Activated B cell treated with CpG ODN at 0.5 μM for 24 hours (primary cell): Measurements from ENCODE around the gene NSL1. TPM values are rescaled to one million over a fixed set of nuclear protein-coding genes. Genes with fewer than 3 reads are reported as not detected.

ENCODE experiments used
- ATAC-seq: fragments of 200-7000 bp; cut with Tn5 transposase; one replicate; pipeline ENCODE4 v1.10.0; 2021; ENCODE audit warnings: low read depth, mild to moderate bottlenecking, moderate library complexity
- CTCF ChIA-PET: fragments of 350-600 bp; sonication (Branson Sonifier 250); formaldehyde crosslinking; loops from one replicate; lab custom pipeline; 2021; ENCODE audit warnings: antibody characterized with exemption; lab: Charles Lee
- POLR2A ChIA-PET: fragments of 350-600 bp; sonication (Branson Sonifier 250); formaldehyde crosslinking; loops from one replicate; lab custom pipeline; 2021; ENCODE audit warnings: antibody characterized with exemption; lab: Charles Lee
- DNase-seq: peaks from one replicate; pipeline ENCODE4 v3.0.0; 2022
- H3K27ac Mint-ChIP-seq: one replicate; pipeline ENCODE4 v1.8.0; 2020; ENCODE audit warnings: mixed read lengths
- H3K27me3 Mint-ChIP-seq: one replicate; pipeline ENCODE4 v1.8.0; 2021; ENCODE audit warnings: mixed read lengths
- H3K36me3 Mint-ChIP-seq: one replicate; pipeline ENCODE4 v1.8.0; 2021; ENCODE audit warnings: low read depth, mixed read lengths
- H3K4me1 Mint-ChIP-seq: one replicate; pipeline ENCODE4 v1.8.0; 2021; ENCODE audit warnings: mixed read lengths
- H3K4me3 Mint-ChIP-seq: one replicate; pipeline ENCODE4 v1.8.0; 2020; ENCODE audit warnings: mild to moderate bottlenecking, mixed read lengths
- H3K9me3 Mint-ChIP-seq: one replicate; pipeline ENCODE4 v1.8.0; 2020; ENCODE audit warnings: mixed read lengths
- CTCF ChIP-seq: fragments of 200-600 bp; IDR thresholded peaks from one replicate; pipeline ENCODE4 v1.8.0; 2022; ENCODE audit warnings: antibody characterized with exemption, mild to moderate bottlenecking
- intact Hi-C: fragments of 100-400 bp; cut with micrococcal nuclease; formaldehyde crosslinking; loops from one replicate; pipeline ENCODE4 v1.15.1; 2024
- total RNA-seq: library from RNA; stranded (reverse); gene quantifications from 2 replicates; pipeline ENCODE4 v1.2.3, GENCODE V29; 2022

The NSL1 gene
- total RNA-seq, 1 donor from 2014 or later = 44.5 TPM

GRCh38 chr1:212701910-212702309 lies 89.7 kb downstream of the NSL1 start:
- Mint-ChIP-seq H3K9me3 (no peaks in the 10 kb centered on the region), H3K27ac (peak overlapping the region; percentile 86), H3K4me3 (peak overlapping the region; percentile 88), H3K4me1 (peaks cover 40% of the 10 kb centered on the region), H3K27me3 (no peaks in the 10 kb centered on the region), H3K36me3 (no peaks in the 10 kb centered on the region)
- ChIA-PET POLR2A (interaction anchor here (1.2 to 2.2 kb wide), 10 partner anchors 22 to 225 kb away, joined by 3 to 19 read pairs (median 6); partner anchors contain the start of genes ATF3, NSL1 and TATDN3), CTCF (interaction anchor here (1.1 to 2.0 kb wide), 8 partner anchors 37 to 293 kb away, joined by 3 to 15 read pairs (median 4); no protein-coding TSS in a partner anchor)
- ATAC-seq = no peak
- DNase-seq = no peak
- intact Hi-C loops = loop anchor here (1.0 kb wide), 5 partner anchors 24 to 417 kb away; partner anchors contain the start of genes ATF3, NSL1, PPP2R5A and TATDN3
- no peak for TF ChIP-seq CTCF

GRCh38 chr1:212700892-212701819 lies 90.4 kb downstream of the NSL1 start:
- POLR2A ChIA-PET = interaction anchor here (0.5 to 2.2 kb wide), 22 partner anchors 10 to 767 kb away, joined by 3 to 19 read pairs (median 5); partner anchors contain the start of genes ATF3, FLVCR1, NSL1 and TATDN3
- peak; percentile 43 for DNase-seq
- intact Hi-C loops = loop anchor here (1.0 kb wide), 5 partner anchors 23 to 416 kb away; partner anchors contain the start of genes ATF3, NSL1, PPP2R5A and TATDN3

GRCh38 chr1:212700223-212700891 lies 91.2 kb downstream of the NSL1 start:
- DNase-seq (peak; percentile 61), ATAC-seq (peak; percentile 30)
- ChIA-PET CTCF (interaction anchor here (0.8 to 2.0 kb wide), 5 partner anchors 33 to 223 kb away, joined by 3 to 15 read pairs (median 3); no protein-coding TSS in a partner anchor), POLR2A (interaction anchor here (0.5 to 2.2 kb wide), 19 partner anchors 10 to 766 kb away, joined by 3 to 19 read pairs (median 5); partner anchors contain the start of genes ATF3, NSL1 and TATDN3)
- no peaks in the 10 kb centered on the region for H3K36me3 Mint-ChIP-seq
- H3K27me3 Mint-ChIP-seq = peaks cover 11% of the 10 kb centered on the region
- intact Hi-C loops = no loop called here
- peak overlapping the region; percentile 88 for H3K4me3 Mint-ChIP-seq
- H3K27ac Mint-ChIP-seq = peak overlapping the region; percentile 86
- H3K9me3 Mint-ChIP-seq = no peaks in the 10 kb centered on the region
- H3K4me1 Mint-ChIP-seq = peaks cover 45% of the 10 kb centered on the region
- TF ChIP-seq CTCF = no peak

More at GRCh38 chr1:212700892-212701819, 90.4 kb downstream of the NSL1 start:
- no peaks in the 10 kb centered on the region for H3K36me3 Mint-ChIP-seq
- peak overlapping the region; percentile 88 for H3K4me3 Mint-ChIP-seq
- H3K9me3 Mint-ChIP-seq = no peaks in the 10 kb centered on the region
- CTCF ChIA-PET = interaction anchor here (0.8 to 2.0 kb wide), 9 partner anchors 34 to 294 kb away, joined by 3 to 15 read pairs (median 4); no protein-coding TSS in a partner anchor
- H3K27me3 Mint-ChIP-seq = peaks cover 3% of the 10 kb centered on the region
- ATAC-seq = peak; percentile 51
- peak overlapping the region; percentile 86 for H3K27ac Mint-ChIP-seq
- TF ChIP-seq CTCF = no peak
- peaks cover 43% of the 10 kb centered on the region for H3K4me1 Mint-ChIP-seq

GRCh38 chr1:212699625-212700222 lies 91.9 kb downstream of the NSL1 start, which contains the start of gene BATF3:
BATF3 (minus strand) TSS chr1:212699840; CDS start chr1:212699762, 78 bp downstream.
- DNase-seq (peak; percentile 48), ATAC-seq (peak; percentile 35)
- TF ChIP-seq CTCF = no peak
- H3K9me3 Mint-ChIP-seq = no peaks in the 10 kb centered on the region
- no peaks in the 10 kb centered on the region for H3K36me3 Mint-ChIP-seq
- peak within 1 kb of the TSS; percentile 88 for H3K4me3 Mint-ChIP-seq
- intact Hi-C loops = loop anchor here (1.0 to 2.0 kb wide), 6 partner anchors 16 to 296 kb away; no protein-coding TSS in a partner anchor
- H3K27me3 Mint-ChIP-seq = peaks cover 11% of the 10 kb centered on the region
- H3K27ac Mint-ChIP-seq = peak within 1 kb of the TSS; percentile 86
- peaks cover 45% of the 10 kb centered on the region for H3K4me1 Mint-ChIP-seq
- ChIA-PET POLR2A (interaction anchor here (0.7 to 1.3 kb wide), 5 partner anchors 21 to 95 kb away, joined by 3 to 6 read pairs (median 4); partner anchors contain the start of genes NSL1 and TATDN3), CTCF (interaction anchor here (0.7 to 1.9 kb wide), 2 partner anchors 35 to 223 kb away, joined by 4 to 5 read pairs; no protein-coding TSS in a partner anchor)
